Fibroblast of lung (primary cell): ENCODE results near the gene SLC5A5. TPM values are rescaled to one million over a fixed set of nuclear protein-coding genes. Genes with fewer than 3 reads are reported as not detected.

Source experiments
- DNase-seq, 2 donors: peaks; one replicate each; pipeline versions ENCODE4 v3.0.0 to v3.0.0-alpha.2; 2010; ENCODE audit warnings: low read depth in 2 of 2
- H2AFZ ChIP-seq: 2 replicates; pipeline ENCODE4 v1.5.1; 2012; ENCODE audit warnings: low read length, control low read depth, inconsistent platforms
- H3K27ac ChIP-seq: 2 replicates; pipeline ENCODE4 v1.5.1; 2011; ENCODE audit warnings: low read length, control low read depth; ENCODE audit not compliant: insufficient read depth
- H3K27me3 ChIP-seq: 2 replicates; pipeline ENCODE4 v1.5.1; 2011; ENCODE audit warnings: mild to moderate bottlenecking, low read length; ENCODE audit not compliant: control insufficient read depth, insufficient read depth
- H3K36me3 ChIP-seq: 2 replicates; pipeline ENCODE4 v1.5.1; 2011; ENCODE audit warnings: low read length; ENCODE audit not compliant: control insufficient read depth, insufficient read depth
- H3K4me1 ChIP-seq: 2 replicates; pipeline ENCODE4 v1.5.1; 2011; ENCODE audit warnings: low read length; ENCODE audit not compliant: control insufficient read depth, insufficient read depth; ENCODE audit errors: extremely low read depth
- H3K4me2 ChIP-seq: 2 replicates; pipeline ENCODE4 v1.5.1; 2011; ENCODE audit warnings: low read length, control low read depth; ENCODE audit not compliant: insufficient read depth; ENCODE audit errors: extremely low read depth
- H3K4me3 ChIP-seq, 4 experiments: fragments of 200-600 bp in 1 of 4; sonication (generic) in 1 of 4; replicated peaks in 1 of 4; 2 replicates each; pipeline ENCODE4 v1.5.1; 2011 to 2016; ENCODE audit warnings: low read length in 4 of 4, low read depth in 3 of 4, mild to moderate bottlenecking in 3 of 4, control low read depth in 2 of 4, inconsistent platforms in 1 of 4, mixed read lengths in 1 of 4; ENCODE audit not compliant: insufficient read depth in 1 of 4; ENCODE audit errors: control extremely low read depth in 1 of 4
- H3K79me2 ChIP-seq: 2 replicates; pipeline ENCODE4 v1.5.1; 2012; ENCODE audit warnings: mild to moderate bottlenecking, low read length, inconsistent platforms; ENCODE audit not compliant: control insufficient read depth, insufficient read depth
- H3K9ac ChIP-seq: 2 replicates; pipeline ENCODE4 v1.5.1; 2011; ENCODE audit warnings: mild to moderate bottlenecking, low read length, control low read depth; ENCODE audit not compliant: insufficient read depth
- H3K9me3 ChIP-seq: 2 replicates; pipeline ENCODE4 v1.5.1; 2012; ENCODE audit warnings: low read depth, low read length; ENCODE audit not compliant: control insufficient read depth, insufficient read depth
- H4K20me1 ChIP-seq: 2 replicates; pipeline ENCODE4 v1.5.1; 2011; ENCODE audit warnings: low read length; ENCODE audit not compliant: control insufficient read depth, insufficient read depth; ENCODE audit errors: extremely low read depth
- EZH2 ChIP-seq: IDR thresholded peaks from 2 replicates; pipeline ENCODE4 v1.5.1; 2012; ENCODE audit warnings: low read length, control low read depth, mild to moderate bottlenecking; ENCODE audit errors: missing control alignments
- polyA plus RNA-seq, 2 donors: library from polyadenylated mRNA; depleted of rRNA in 1 of 2; stranded (reverse) in 1 of 2; unstranded in 1 of 2; fragments of >200 nt; gene quantifications; 2 replicates each; pipeline ENCODE4 v1.2.1, GENCODE V29; 2011 to 2012; ENCODE audit warnings: missing spikeins in 1 of 2
- total RNA-seq: library from RNA; depleted of rRNA; stranded (reverse); fragments of >200 nt; gene quantifications from 2 replicates; pipeline ENCODE4 v1.2.1, GENCODE V29; 2014
- TF ChIP-seq, protein P1 (sequence below), 2 donors: IDR thresholded peaks in 1 of 2; conservative IDR thresholded peaks in 1 of 2; 1 replicate in 1 of 2; 2 replicates in 1 of 2; pipeline ENCODE4 v1.5.1; 2011 to 2012; ENCODE audit warnings: low read length in 2 of 2, control low read depth in 1 of 2, inconsistent platforms in 1 of 2, low read depth in 1 of 2, mild to moderate bottlenecking in 1 of 2

SLC5A5 gene
- total and polyA plus RNA-seq, 2 donors (not counting 1 experiment from before 2014, with no cell fraction given): not detected

DNA sequence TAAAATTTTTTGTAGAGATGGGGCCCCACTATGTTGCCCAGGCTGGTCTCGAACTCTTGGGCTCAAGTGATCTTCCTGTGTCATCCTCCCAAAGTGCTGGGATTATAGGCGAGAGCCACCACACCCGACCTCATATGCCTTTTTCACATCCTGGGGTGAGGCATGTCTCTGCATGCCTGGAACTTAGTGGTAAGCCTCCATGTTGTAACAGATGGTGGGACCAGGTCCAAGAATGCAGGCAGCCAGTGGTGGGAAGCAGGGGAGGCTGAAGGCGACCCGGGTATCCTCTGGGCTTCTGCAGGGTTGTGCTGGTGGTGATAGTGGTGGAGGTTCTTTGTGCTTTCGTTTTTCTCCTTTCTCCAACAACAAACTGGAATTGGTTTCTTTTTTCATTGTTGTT lies 31.0 kb downstream of the SLC5A5 start:
- Histone ChIP-seq H2AFZ (no peak overlapping the region), H3K9ac (no peak overlapping the region), H3K4me1 (no peaks in the 10 kb centered on the region), H3K9me3 (no peaks in the 10 kb centered on the region), H3K27me3 (no peaks in the 10 kb centered on the region), H3K36me3 (no peaks in the 10 kb centered on the region), H3K79me2 (no peaks in the 10 kb centered on the region), H3K4me3 (no peak overlapping the region), H3K27ac (no peak overlapping the region), H3K4me2 (no peak overlapping the region), H4K20me1 (no peaks in the 10 kb centered on the region)
- TF ChIP-seq, protein P1, sequence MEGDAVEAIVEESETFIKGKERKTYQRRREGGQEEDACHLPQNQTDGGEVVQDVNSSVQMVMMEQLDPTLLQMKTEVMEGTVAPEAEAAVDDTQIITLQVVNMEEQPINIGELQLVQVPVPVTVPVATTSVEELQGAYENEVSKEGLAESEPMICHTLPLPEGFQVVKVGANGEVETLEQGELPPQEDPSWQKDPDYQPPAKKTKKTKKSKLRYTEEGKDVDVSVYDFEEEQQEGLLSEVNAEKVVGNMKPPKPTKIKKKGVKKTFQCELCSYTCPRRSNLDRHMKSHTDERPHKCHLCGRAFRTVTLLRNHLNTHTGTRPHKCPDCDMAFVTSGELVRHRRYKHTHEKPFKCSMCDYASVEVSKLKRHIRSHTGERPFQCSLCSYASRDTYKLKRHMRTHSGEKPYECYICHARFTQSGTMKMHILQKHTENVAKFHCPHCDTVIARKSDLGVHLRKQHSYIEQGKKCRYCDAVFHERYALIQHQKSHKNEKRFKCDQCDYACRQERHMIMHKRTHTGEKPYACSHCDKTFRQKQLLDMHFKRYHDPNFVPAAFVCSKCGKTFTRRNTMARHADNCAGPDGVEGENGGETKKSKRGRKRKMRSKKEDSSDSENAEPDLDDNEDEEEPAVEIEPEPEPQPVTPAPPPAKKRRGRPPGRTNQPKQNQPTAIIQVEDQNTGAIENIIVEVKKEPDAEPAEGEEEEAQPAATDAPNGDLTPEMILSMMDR (conservative IDR thresholded peaks at IDR 0.05 in 1 of 2, IDR thresholded peaks at IDR 0.05 in 1 of 2; ENCODE audit: low read depth in 1 of 2, low read length in 2 of 2): no peak
- TF ChIP-seq EZH2: no peak
- peak; percentile 38 to 49 for DNase-seq

DNA sequence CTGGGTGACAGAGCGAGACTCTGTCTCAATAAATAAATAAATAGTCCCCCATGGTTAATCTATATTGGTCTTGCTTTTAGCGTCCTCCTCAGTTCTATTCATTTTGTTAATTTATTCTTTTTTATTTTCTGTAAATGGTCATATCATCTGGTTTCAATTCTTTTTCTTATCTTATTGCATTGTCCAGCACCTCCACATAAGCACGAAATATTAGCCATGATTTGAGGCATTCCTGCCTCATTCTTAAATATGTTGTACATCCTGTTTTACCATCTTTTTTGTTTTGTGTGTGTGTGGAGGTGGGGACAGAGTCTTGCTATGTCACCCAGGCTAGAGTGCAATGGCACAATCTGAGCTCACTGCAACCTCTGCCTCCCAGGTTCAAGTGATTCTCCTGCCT lies 36.5 kb downstream of the SLC5A5 start:
- Histone ChIP-seq H3K4me1 (no peaks in the 10 kb centered on the region), H3K27me3 (no peaks in the 10 kb centered on the region), H3K9ac (no peak overlapping the region), H3K4me3 (no peak overlapping the region), H3K9me3 (no peaks in the 10 kb centered on the region), H3K36me3 (no peaks in the 10 kb centered on the region), H4K20me1 (no peaks in the 10 kb centered on the region), H3K27ac (no peak overlapping the region), H3K4me2 (no peak overlapping the region), H2AFZ (no peak overlapping the region), H3K79me2 (no peaks in the 10 kb centered on the region)
- no peak for TF ChIP-seq EZH2
- TF ChIP-seq, protein P1 (conservative IDR thresholded peaks at IDR 0.05 in 1 of 2, IDR thresholded peaks at IDR 0.05 in 1 of 2; ENCODE audit: low read depth in 1 of 2, low read length in 2 of 2): no peak
- DNase-seq: no peak

DNA sequence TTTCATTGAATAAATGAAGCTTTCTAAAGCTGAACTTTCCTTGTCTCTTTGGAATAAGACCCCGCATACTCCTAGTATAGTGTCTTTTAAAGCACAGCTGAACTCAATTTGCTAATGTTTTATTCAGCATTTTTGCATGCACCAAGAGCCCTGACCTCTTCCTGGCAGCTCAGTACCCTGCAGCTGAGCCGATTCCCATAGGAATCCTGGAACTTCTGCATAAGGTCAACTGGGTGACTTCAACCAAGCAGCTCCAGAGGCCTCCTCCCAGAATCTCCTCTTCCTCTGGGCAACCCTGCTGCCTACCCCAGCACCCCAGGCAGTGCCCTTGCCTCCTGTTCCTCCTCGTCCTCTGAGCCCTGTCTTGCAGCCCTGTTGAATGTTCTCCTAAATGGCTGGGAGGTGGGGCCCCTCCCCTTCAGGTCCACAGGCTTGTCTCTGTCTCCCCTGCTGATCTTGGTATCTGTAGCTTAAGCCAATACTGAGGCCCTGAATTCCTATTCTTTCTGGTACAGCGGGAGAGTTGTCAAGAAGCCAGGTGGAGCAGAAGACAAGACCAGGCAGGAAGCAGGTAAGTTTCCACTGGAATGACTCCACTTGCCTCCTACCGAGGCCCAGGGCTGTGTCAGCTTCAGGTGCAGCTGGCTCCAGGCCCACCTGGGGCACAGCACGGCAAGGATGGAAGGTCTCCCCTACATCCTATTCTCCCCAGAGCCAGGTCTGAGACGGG lies 37.4 kb downstream of the SLC5A5 start:
- H3K27ac ChIP-seq: no peak overlapping the region
- H3K36me3 ChIP-seq: no peaks in the 10 kb centered on the region
- TF ChIP-seq, protein P1 (conservative IDR thresholded peaks at IDR 0.05 in 1 of 2, IDR thresholded peaks at IDR 0.05 in 1 of 2; ENCODE audit: low read depth in 1 of 2, low read length in 2 of 2): no peak
- TF ChIP-seq EZH2: no peak

More for the DNA sequence above, 37.4 kb downstream of the SLC5A5 start:
- DNase-seq: no peak
- Histone ChIP-seq H3K27me3 (no peaks in the 10 kb centered on the region), H3K79me2 (no peaks in the 10 kb centered on the region), H3K4me1 (no peaks in the 10 kb centered on the region), H2AFZ (no peak overlapping the region), H4K20me1 (no peaks in the 10 kb centered on the region), H3K4me2 (no peak overlapping the region), H3K4me3 (no peak overlapping the region), H3K9ac (no peak overlapping the region), H3K9me3 (no peaks in the 10 kb centered on the region)
